HL-60 (cell line): Measurements from ENCODE around the gene SENP5.
"Not testable (repeated sequence)": the region's sequence is repeated elsewhere in the genome, so short reads cannot be mapped to it uniquely, and the experiment has no call there.

Experiments used
- DNase-seq, 2 experiments: peaks; one replicate each; pipeline ENCODE4 v3.0.0-alpha.2; 2010 to 2020; ENCODE audit warnings: low read depth in 1 of 2, low spot score in 1 of 2
- H3K27ac ChIP-seq: fragments of 250-450 bp; sonication (Bioruptor Pico); replicated peaks from 2 replicates; pipeline ENCODE4 v1.5.1; 2020; ENCODE audit warnings: mild to moderate bottlenecking, moderate library complexity
- H3K27me3 ChIP-seq: fragments of 250-450 bp; sonication (Bioruptor Pico); 2 replicates; pipeline ENCODE4 v1.5.1; 2021; ENCODE audit warnings: mild to moderate bottlenecking, moderate library complexity; ENCODE audit not compliant: insufficient read depth, poor library complexity, severe bottlenecking
- H3K4me3 ChIP-seq: replicated peaks from 2 replicates; pipeline ENCODE4 v1.5.1; 2011; ENCODE audit warnings: mild to moderate bottlenecking, control low read depth, low read length; ENCODE audit not compliant: insufficient read depth
- GABPA ChIP-seq: IDR thresholded peaks from 2 replicates; pipeline ENCODE4 v1.6.1; 2012; ENCODE audit warnings: low read depth
- POLR2AphosphoS5 ChIP-seq: IDR thresholded peaks from 2 replicates; pipeline ENCODE4 v1.6.1; 2012; ENCODE audit warnings: low read depth
- REST ChIP-seq: IDR thresholded peaks from 2 replicates; pipeline ENCODE4 v1.6.1; 2012; ENCODE audit warnings: low read depth; ENCODE audit not compliant: insufficient replicate concordance
- SPI1 ChIP-seq: IDR thresholded peaks from 2 replicates; pipeline ENCODE4 v1.6.1; 2012; ENCODE audit warnings: low read depth, mild to moderate bottlenecking, borderline replicate concordance
- TF ChIP-seq, protein P1 (sequence below): IDR thresholded peaks from one replicate; pipeline ENCODE4 v1.5.1; 2011; ENCODE audit warnings: low read length, control low read depth, inconsistent platforms; ENCODE audit not compliant: insufficient read depth

SENP5 gene

DNA sequence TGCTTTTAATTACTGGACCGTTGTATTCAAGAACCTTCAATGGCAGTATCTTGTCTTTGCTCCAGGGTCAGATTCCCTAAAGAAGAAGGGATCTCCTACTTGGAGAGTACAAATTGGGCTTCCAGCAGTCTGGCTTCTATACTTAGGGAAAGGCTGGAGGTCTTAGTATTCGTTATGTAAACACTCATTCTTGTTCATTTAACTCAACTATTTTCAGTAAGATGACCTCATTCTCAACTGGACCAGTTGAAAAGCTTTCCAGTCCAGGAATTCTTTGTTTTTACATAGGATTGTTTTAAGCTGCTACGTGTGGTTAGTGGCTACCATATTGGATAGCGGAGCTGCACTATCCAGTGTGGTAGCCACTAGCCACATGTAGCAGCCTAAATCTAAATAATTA is 4.6 kb downstream of the SENP5 start:
- H3K27me3 ChIP-seq, result no peaks in the 10 kb centered on the region
- DNase-seq, result no peak
- H3K4me3 ChIP-seq, result no peak overlapping the region
- no peak overlapping the region for H3K27ac ChIP-seq
- TF ChIP-seq GABPA (no peak), POLR2AphosphoS5 (no peak), REST (no peak), SPI1 (no peak)
- TF ChIP-seq, protein P1, sequence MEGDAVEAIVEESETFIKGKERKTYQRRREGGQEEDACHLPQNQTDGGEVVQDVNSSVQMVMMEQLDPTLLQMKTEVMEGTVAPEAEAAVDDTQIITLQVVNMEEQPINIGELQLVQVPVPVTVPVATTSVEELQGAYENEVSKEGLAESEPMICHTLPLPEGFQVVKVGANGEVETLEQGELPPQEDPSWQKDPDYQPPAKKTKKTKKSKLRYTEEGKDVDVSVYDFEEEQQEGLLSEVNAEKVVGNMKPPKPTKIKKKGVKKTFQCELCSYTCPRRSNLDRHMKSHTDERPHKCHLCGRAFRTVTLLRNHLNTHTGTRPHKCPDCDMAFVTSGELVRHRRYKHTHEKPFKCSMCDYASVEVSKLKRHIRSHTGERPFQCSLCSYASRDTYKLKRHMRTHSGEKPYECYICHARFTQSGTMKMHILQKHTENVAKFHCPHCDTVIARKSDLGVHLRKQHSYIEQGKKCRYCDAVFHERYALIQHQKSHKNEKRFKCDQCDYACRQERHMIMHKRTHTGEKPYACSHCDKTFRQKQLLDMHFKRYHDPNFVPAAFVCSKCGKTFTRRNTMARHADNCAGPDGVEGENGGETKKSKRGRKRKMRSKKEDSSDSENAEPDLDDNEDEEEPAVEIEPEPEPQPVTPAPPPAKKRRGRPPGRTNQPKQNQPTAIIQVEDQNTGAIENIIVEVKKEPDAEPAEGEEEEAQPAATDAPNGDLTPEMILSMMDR, result no peak

- DNase-seq, H3K27me3 ChIP-seq, H3K27ac ChIP-seq, H3K4me3 ChIP-seq: not testable (repeated sequence)
Measured at GRCh38 chr3:196874511-196875094, 6.9 kb downstream of the SENP5 start.

DNA sequence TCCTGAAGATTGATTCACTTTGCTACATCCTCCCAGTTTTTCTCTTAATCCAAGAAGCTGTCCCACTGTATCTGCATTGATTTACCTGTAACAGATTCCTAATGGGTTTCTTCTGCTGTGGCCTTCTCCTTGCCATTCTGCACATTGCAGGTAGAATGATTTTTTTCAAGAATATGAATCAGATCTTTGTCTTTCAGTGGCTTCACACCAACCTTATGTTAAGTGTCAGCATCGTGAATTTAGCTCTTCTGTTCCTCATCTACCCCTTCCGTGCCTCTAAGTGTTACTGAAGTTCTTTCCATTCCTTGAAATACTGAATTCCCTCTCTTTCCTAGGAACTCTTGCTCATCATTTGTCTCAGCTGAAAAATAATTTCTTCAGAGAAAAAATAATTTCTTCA is 7.5 kb downstream of the SENP5 start:
- Histone ChIP-seq H3K27ac (no peak overlapping the region), H3K4me3 (no peak overlapping the region), H3K27me3 (no peaks in the 10 kb centered on the region)
- DNase-seq, result no peak
- TF ChIP-seq POLR2AphosphoS5 (no peak), SPI1 (no peak), GABPA (no peak), REST (no peak)
- TF ChIP-seq, protein P1, result no peak

DNA sequence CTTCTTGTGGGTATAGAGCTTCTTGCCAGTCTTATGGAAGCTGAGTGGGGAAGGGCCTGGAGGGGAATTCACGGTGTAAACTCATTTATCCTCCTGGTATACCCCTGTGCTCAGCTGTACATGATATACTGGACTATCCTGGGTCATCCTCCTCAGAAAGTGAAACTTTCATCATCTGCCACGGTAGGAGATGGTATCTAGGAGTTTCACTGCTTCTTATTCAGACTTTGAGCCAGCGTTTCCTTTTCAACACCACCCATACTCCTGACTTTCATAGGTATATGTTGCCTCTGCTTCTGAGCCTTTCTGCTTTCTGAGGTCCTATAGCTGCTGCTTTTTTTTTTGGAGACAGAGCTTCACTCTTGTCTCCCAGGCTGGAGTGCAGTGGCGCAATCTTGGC is 15.6 kb downstream of the SENP5 start:
- no peak for TF ChIP-seq GABPA
- TF ChIP-seq SPI1, result no peak
- TF ChIP-seq REST, result no peak
- TF ChIP-seq POLR2AphosphoS5, result no peak
- TF ChIP-seq, protein P1, result no peak
- H3K27ac ChIP-seq, result no peak overlapping the region
- DNase-seq, result no peak
- no peak overlapping the region for H3K4me3 ChIP-seq
- no peaks in the 10 kb centered on the region for H3K27me3 ChIP-seq
